Measurements from ENCODE around the gene TH. TPM values are rescaled to one million over a fixed set of nuclear protein-coding genes. Genes with fewer than 3 reads are reported as not detected.

TH gene
- total RNA-seq, 1 experiment from 2014 or later, result 0.26 TPM

- no peak for DNase-seq (ENCODE audit: low spot score)
These were observed 11.8 kb downstream of the TH start for GRCh38 chr11:2159536-2160413.

GRCh38 chr11:2158966-2159365 lies 12.6 kb downstream of the TH start:
- no peak for DNase-seq (ENCODE audit: low spot score)

GRCh38 chr11:2158296-2158737 lies 13.3 kb downstream of the TH start:
- DNase-seq (ENCODE audit: low spot score), result no peak

GRCh38 chr11:2157294-2158040 lies 14.1 kb downstream of the TH start:
- DNase-seq (ENCODE audit: low spot score), result no peak

GRCh38 chr11:2156416-2157182 lies 15.0 kb downstream of the TH start:
- DNase-seq (ENCODE audit: low spot score), result peak; percentile 79

- no peak for DNase-seq (ENCODE audit: low spot score)
These were observed 16.1 kb downstream of the TH start for GRCh38 chr11:2155511-2155910.

GRCh38 chr11:2154889-2155288 lies 16.7 kb downstream of the TH start:
- no peak for DNase-seq (ENCODE audit: low spot score)

- no peak for DNase-seq (ENCODE audit: low spot score)
These were observed 17.4 kb downstream of the TH start for GRCh38 chr11:2154195-2154585.

GRCh38 chr11:2153581-2154194 lies 17.9 kb downstream of the TH start:
- no peak for DNase-seq (ENCODE audit: low spot score)

GRCh38 chr11:2151500-2152257 lies 19.9 kb downstream of the TH start:
- DNase-seq (ENCODE audit: low spot score), result peak; percentile 73

- peak; percentile 28 for DNase-seq (ENCODE audit: low spot score)
These were observed 21.5 kb downstream of the TH start for GRCh38 chr11:2149864-2150847.

GRCh38 chr11:2149460-2149859 lies 22.2 kb downstream of the TH start:
- no peak for DNase-seq (ENCODE audit: low spot score)

- DNase-seq (ENCODE audit: low spot score), result no peak
These were observed 23.0 kb downstream of the TH start for GRCh38 chr11:2148595-2148994.

- no peak for DNase-seq (ENCODE audit: low spot score)
These were observed 24.2 kb downstream of the TH start for GRCh38 chr11:2147391-2147790.

- DNase-seq (ENCODE audit: low spot score), result no peak
These were observed 25.6 kb downstream of the TH start for GRCh38 chr11:2146051-2146450.

GRCh38 chr11:2144544-2145248 lies 26.9 kb downstream of the TH start:
- no peak for DNase-seq (ENCODE audit: low spot score)

GRCh38 chr11:2143799-2144543 lies 27.6 kb downstream of the TH start:
- DNase-seq (ENCODE audit: low spot score), result no peak

- no peak for DNase-seq (ENCODE audit: low spot score)
These were observed 28.2 kb downstream of the TH start for GRCh38 chr11:2143477-2143798.

Measured in A172 (cell line).